ENCODE data around the gene SPATA13. TPM values are rescaled to one million over a fixed set of nuclear protein-coding genes. Genes with fewer than 3 reads are reported as not detected.
A peak's percentile ranks its signal among the peaks of the same experiment; 100 is the strongest.

The SPATA13 gene
- total RNA-seq, 1 donor from 2014 or later = 7.6 TPM

GRCh38 chr13:24161010-24161775 lies 673 bp downstream of the SPATA13 start:
- ATAC-seq (peak; percentile 53), DNase-seq (no peak)
- intact Hi-C loops (cut with micrococcal nuclease) = no loop called here

GRCh38 chr13:24161980-24162525 lies 1.5 kb downstream of the SPATA13 start:
- ATAC-seq (no peak), DNase-seq (no peak)
- intact Hi-C loops (cut with micrococcal nuclease) = no loop called here

DNA sequence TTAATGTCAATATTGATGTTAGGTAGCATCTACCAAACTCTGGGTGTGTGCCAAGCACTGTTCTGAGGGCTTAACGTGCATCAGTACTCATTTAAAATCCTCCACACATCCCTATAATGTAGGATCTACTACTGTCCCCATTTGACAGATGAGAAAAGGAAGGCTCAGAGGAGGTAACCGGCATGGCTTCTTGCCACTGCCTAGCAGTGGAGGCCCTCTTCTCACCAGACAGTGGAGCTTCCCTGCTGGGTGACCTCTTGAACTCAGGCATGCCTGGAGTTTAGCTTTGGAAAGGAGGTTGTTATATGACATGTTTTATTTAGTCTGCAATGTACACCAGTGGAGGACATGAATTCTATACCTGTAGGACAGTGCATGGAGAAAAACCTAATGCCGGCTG lies 2.1 kb downstream of the SPATA13 start:
- DNase-seq (no peak), ATAC-seq (no peak)
- intact Hi-C loops (cut with micrococcal nuclease) = no loop called here

DNA sequence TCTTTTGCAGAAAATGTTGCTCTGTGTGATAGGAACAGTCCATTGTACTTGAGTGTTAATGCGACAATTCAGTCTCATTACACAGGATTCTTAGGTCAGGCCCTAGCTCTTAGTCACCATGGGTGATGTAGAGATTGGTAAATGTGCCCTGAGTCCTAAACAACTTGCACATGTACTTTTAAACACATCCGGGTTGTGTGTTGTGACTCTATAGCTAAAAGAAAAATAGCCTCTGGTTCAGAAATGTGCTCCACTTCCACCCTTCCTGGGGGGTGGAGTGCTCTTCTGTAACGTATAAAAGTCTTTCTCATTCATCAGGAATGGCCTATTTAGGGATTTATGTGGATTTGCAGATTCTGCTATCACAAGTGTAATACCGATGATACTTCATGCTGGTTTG lies 5.2 kb downstream of the SPATA13 start:
- ATAC-seq (no peak), DNase-seq (no peak)
- intact Hi-C loops (cut with micrococcal nuclease) = no loop called here

DNA sequence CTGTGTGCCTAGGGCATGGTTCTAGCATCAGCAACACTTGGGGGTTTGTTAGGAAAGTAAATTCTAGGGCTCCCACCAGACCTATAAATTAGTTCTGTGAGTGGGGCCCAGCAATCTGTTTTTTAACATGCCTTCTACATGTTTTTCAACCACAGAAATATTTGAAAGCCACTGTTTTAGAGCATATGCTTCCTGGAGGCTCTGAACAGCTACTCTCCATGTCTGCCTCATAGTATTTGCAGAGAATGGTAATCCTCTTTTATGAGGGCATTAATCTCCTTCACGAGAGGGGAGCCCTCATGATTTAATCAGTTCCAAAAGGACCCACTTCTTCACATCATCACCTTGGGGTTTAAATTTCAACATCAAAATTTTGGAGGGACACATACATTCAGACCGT lies 6.0 kb downstream of the SPATA13 start:
- ATAC-seq (no peak), DNase-seq (no peak)
- intact Hi-C loops (cut with micrococcal nuclease) = no loop called here

DNA sequence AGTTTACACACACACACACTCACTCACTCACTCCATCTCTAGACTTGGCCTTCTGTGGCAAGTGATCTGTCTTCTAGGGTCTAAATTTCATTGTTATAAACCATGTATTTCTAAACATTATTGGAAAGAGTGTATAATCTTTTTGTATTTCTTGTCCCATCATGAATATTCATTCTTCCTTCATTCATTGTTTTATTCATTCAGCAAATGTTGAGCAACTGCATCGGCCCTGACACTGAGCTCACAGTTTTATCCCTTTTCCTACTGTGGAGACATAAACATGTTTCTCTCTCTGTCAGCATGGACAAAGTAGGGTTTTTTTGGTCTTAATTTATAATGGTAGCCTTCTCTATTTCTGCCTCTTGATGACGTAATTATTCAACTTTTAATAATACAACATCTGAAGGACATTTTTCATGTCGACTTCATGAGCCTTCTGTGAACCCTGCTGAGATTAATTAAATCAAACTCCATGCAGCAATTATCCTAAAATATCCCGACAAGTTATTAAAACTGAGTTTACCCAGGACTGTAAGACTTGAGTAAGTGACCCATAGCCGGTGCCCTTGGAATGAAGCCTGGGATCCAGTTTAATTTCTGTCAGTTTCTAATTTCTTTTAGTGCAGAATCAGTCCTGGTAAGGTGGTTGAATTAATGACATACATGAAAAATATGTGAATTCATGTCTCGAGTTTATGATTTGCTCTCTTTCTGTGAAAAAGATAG lies 7.3 kb downstream of the SPATA13 start:
- DNase-seq (no peak), ATAC-seq (no peak)
- intact Hi-C loops (cut with micrococcal nuclease) = no loop called here

DNA sequence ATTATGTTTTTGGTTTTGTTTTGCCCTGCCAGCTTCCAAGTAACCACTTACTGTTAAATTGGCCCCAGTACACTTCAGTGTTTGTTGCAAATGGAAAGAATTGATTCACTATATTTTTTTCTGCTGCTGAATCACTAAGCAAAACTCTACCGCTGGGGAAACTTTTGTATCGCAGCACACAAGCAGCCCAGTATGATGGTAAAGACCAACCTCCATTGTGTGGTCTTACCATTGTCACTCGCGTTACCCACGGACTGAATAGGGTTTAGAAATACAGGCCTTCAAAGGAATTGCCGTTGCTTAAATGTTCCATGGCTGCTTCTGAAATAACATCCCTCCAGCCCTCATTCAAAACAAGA lies 7.9 kb downstream of the SPATA13 start:
- intact Hi-C loops (cut with micrococcal nuclease) = no loop called here
- ATAC-seq = no peak
- no peak for DNase-seq

GRCh38 chr13:24168979-24169378 lies 8.5 kb downstream of the SPATA13 start:
- intact Hi-C loops (cut with micrococcal nuclease) = no loop called here
- DNase-seq = no peak
- ATAC-seq = peak; percentile 28

GRCh38 chr13:24172071-24172470 lies 11.6 kb downstream of the SPATA13 start:
- DNase-seq (no peak), ATAC-seq (no peak)
- intact Hi-C loops (cut with micrococcal nuclease) = no loop called here

- ATAC-seq (no peak), DNase-seq (no peak)
- intact Hi-C loops (cut with micrococcal nuclease) = no loop called here
Measured at GRCh38 chr13:24173795-24174194, 13.3 kb downstream of the SPATA13 start.

DNA sequence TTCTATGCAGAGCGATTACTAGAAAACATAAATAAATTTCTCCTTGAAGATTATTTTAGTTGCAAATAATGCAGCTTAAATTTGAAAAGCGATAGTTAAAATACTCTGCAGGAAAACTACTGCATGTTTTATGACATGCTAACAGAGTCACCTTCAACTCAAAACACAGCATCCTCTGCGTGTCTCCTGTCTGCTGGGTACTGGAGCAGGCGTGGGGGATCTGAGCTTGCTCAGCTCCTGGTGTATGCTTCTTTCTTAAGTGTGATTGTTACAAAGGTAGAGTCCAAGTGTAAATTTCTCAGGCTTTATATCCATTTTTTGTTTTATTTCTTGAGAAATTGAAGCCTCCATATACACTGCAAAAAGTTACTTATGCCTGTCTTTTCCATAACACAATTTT lies 15.3 kb downstream of the SPATA13 start:
- DNase-seq (no peak), ATAC-seq (no peak)
- intact Hi-C loops (cut with micrococcal nuclease) = no loop called here

- ATAC-seq (no peak), DNase-seq (no peak)
- intact Hi-C loops (cut with micrococcal nuclease) = no loop called here
Measured at GRCh38 chr13:24176351-24177101, 16.0 kb downstream of the SPATA13 start.

- intact Hi-C loops (cut with micrococcal nuclease) = no loop called here
- ATAC-seq (no peak), DNase-seq (no peak)
Measured at GRCh38 chr13:24178847-24179485, 18.4 kb downstream of the SPATA13 start.

- no peak for ATAC-seq
- no peak for DNase-seq
- intact Hi-C loops (cut with micrococcal nuclease) = no loop called here
Measured at GRCh38 chr13:24179486-24179850, 18.9 kb downstream of the SPATA13 start.

DNA sequence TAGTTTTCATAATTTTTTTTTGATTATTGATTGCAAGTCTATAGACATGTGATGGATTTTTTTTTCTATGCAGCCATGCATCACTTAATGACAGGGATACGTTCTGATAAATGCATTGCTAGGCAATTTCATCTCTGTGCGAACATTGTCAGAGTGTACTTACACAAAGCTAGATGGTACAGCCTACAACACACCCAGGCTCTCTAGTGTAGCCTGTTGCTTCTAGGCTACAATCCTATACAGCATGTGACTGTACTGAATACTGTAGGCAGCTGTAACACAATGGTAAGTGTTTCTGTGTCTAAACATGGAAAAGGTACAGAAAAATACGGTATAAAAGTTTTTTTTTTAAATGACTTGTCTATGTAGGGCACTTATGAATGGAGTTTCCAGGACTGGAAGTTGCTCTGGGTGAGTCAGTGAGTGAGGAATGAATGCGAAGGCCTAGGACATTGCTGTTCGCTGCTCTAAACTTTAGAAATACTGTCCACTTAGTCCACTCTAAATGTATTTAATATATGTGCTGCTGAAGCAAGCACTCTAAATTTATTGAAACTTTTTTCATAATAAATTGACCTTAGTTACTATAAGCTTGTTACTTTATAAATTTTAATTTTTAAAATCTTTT lies 20.3 kb downstream of the SPATA13 start:
- intact Hi-C loops (cut with micrococcal nuclease) = no loop called here
- no peak for ATAC-seq
- no peak for DNase-seq

- DNase-seq (no peak), ATAC-seq (no peak)
- intact Hi-C loops (cut with micrococcal nuclease) = no loop called here
Measured at GRCh38 chr13:24181991-24182702, 21.6 kb downstream of the SPATA13 start.

DNA sequence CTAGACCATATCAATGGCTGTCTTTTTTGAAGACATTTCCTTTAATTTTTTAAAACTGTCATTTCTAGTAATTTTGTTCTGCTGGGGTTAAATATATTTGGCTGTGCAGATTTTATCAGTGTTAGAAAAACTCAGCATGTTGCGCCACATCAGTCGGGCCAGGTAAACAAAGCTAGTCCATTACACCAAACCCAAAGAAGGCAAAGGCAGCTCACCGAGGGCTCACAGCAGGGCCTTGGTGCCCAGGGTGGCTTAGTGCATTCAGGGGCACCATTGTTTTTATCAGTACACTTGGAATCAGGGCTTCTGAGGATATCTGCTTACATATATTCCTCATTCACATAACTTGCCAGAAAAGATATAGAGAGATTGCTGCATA lies 22.2 kb downstream of the SPATA13 start:
- no peak for DNase-seq
- ATAC-seq = no peak
- intact Hi-C loops (cut with micrococcal nuclease) = no loop called here

- ATAC-seq (peak; percentile 13), DNase-seq (no peak)
- intact Hi-C loops (cut with micrococcal nuclease) = no loop called here
Measured at GRCh38 chr13:24183741-24184182, 23.2 kb downstream of the SPATA13 start.
